Activated naive CD4-positive, alpha-beta T cell treated with anti-CD3 and anti-CD28 coated beads, Interleukin-2, amount 10 ng/mL, durations not matched to agents 7 days and 5 days (primary cell): Measurements from ENCODE around the gene MRAS.
"Not testable (repeated sequence)": the region's sequence is repeated elsewhere in the genome, so short reads cannot be mapped to it uniquely, and the experiment has no call there.

ENCODE experiments used
- CTCF ChIA-PET: fragments of 350-600 bp; sonication (Branson Sonifier 250); formaldehyde crosslinking; loops from one replicate; lab custom pipeline; 2021; ENCODE audit warnings: antibody characterized with exemption; lab: Charles Lee
- DNase-seq: peaks from one replicate; pipeline ENCODE4 v3.0.0-alpha.2; 2020
- H3K27ac Mint-ChIP-seq: one replicate; pipeline ENCODE4 v1.8.0; 2021; ENCODE audit warnings: mild to moderate bottlenecking, moderate library complexity, mixed read lengths
- H3K27me3 Mint-ChIP-seq: one replicate; pipeline ENCODE4 v1.8.0; 2021; ENCODE audit warnings: mild to moderate bottlenecking, mixed read lengths
- H3K36me3 Mint-ChIP-seq: one replicate; pipeline ENCODE4 v1.8.0; 2021; ENCODE audit warnings: mixed read lengths
- H3K4me1 Mint-ChIP-seq: one replicate; pipeline ENCODE4 v1.8.0; 2021; ENCODE audit warnings: mixed read lengths
- H3K4me3 Mint-ChIP-seq: one replicate; pipeline ENCODE4 v1.8.0; 2021; ENCODE audit warnings: mild to moderate bottlenecking, moderate library complexity, mixed read lengths
- H3K9me3 Mint-ChIP-seq: one replicate; pipeline ENCODE4 v1.8.0; 2021; ENCODE audit warnings: mixed read lengths

MRAS gene

GRCh38 chr3:138366006-138366759 lies 17.8 kb downstream of the MRAS start:
- Mint-ChIP-seq H3K27me3 (peaks cover 16% of the 10 kb centered on the region), H3K4me1 (no peaks in the 10 kb centered on the region), H3K4me3 (no peak overlapping the region), H3K36me3 (no peaks in the 10 kb centered on the region), H3K27ac (no peak overlapping the region), H3K9me3 (no peaks in the 10 kb centered on the region)
- DNase-seq = no peak
- CTCF ChIA-PET = no interaction called here

- Mint-ChIP-seq H3K36me3 (no peaks in the 10 kb centered on the region), H3K9me3 (no peaks in the 10 kb centered on the region), H3K4me1 (no peaks in the 10 kb centered on the region), H3K27me3 (peaks cover 27% of the 10 kb centered on the region), H3K4me3 (no peak overlapping the region), H3K27ac (no peak overlapping the region)
- no peak for DNase-seq
- CTCF ChIA-PET = no interaction called here
Measured at GRCh38 chr3:138367326-138367850, 19.0 kb downstream of the MRAS start.

- no peak for DNase-seq
- Mint-ChIP-seq H3K4me1 (no peaks in the 10 kb centered on the region), H3K27ac (no peak overlapping the region), H3K4me3 (no peak overlapping the region), H3K36me3 (no peaks in the 10 kb centered on the region), H3K27me3 (peaks cover 31% of the 10 kb centered on the region), H3K9me3 (no peaks in the 10 kb centered on the region)
- CTCF ChIA-PET = no interaction called here
Measured at GRCh38 chr3:138367911-138368310, 19.5 kb downstream of the MRAS start.

GRCh38 chr3:138369151-138369900 lies 20.9 kb downstream of the MRAS start:
- H3K4me3 Mint-ChIP-seq = no peak overlapping the region
- no peaks in the 10 kb centered on the region for H3K9me3 Mint-ChIP-seq
- H3K4me1 Mint-ChIP-seq = no peaks in the 10 kb centered on the region
- no peaks in the 10 kb centered on the region for H3K36me3 Mint-ChIP-seq
- no peak overlapping the region for H3K27ac Mint-ChIP-seq
- no peak for DNase-seq
- CTCF ChIA-PET = no interaction called here
- peaks cover 33% of the 10 kb centered on the region for H3K27me3 Mint-ChIP-seq

- no peaks in the 10 kb centered on the region for H3K9me3 Mint-ChIP-seq
- H3K36me3 Mint-ChIP-seq = no peaks in the 10 kb centered on the region
Measured at GRCh38 chr3:138370321-138370720, 21.9 kb downstream of the MRAS start.

GRCh38 chr3:138371070-138371965 lies 22.9 kb downstream of the MRAS start:
- peaks cover 33% of the 10 kb centered on the region for H3K27me3 Mint-ChIP-seq
- H3K27ac Mint-ChIP-seq = no peak overlapping the region
- H3K36me3 Mint-ChIP-seq = no peaks in the 10 kb centered on the region
- no peak for DNase-seq
- CTCF ChIA-PET = interaction anchor here (1.2 kb wide), 2 partner anchors 40 to 46 kb away, joined by 3 read pairs; no protein-coding TSS in a partner anchor
- no peak overlapping the region for H3K4me3 Mint-ChIP-seq
- no peaks in the 10 kb centered on the region for H3K4me1 Mint-ChIP-seq
- no peaks in the 10 kb centered on the region for H3K9me3 Mint-ChIP-seq

More at GRCh38 chr3:138370321-138370720, 21.9 kb downstream of the MRAS start:
- Mint-ChIP-seq H3K27me3 (peaks cover 33% of the 10 kb centered on the region), H3K4me1 (no peaks in the 10 kb centered on the region), H3K4me3 (no peak overlapping the region), H3K27ac (no peak overlapping the region)
- DNase-seq = no peak
- CTCF ChIA-PET = interaction anchor here (1.2 kb wide), 1 partner anchor 47 kb away, joined by 3 read pairs; no protein-coding TSS in a partner anchor

- no peaks in the 10 kb centered on the region for H3K36me3 Mint-ChIP-seq
- H3K4me1 Mint-ChIP-seq = no peaks in the 10 kb centered on the region
- H3K27me3 Mint-ChIP-seq = peaks cover 36% of the 10 kb centered on the region
- no peak overlapping the region for H3K4me3 Mint-ChIP-seq
- no peaks in the 10 kb centered on the region for H3K9me3 Mint-ChIP-seq
- H3K27ac Mint-ChIP-seq = no peak overlapping the region
- CTCF ChIA-PET = interaction anchor here (1.5 kb wide), 1 partner anchor 40 kb away, joined by 3 read pairs; no protein-coding TSS in a partner anchor
- no peak for DNase-seq
Measured at GRCh38 chr3:138373087-138373735, 24.8 kb downstream of the MRAS start.

- Mint-ChIP-seq H3K36me3 (no peaks in the 10 kb centered on the region), H3K27me3 (peaks cover 36% of the 10 kb centered on the region), H3K27ac (no peak overlapping the region)
Measured at GRCh38 chr3:138373736-138374094, 25.3 kb downstream of the MRAS start.

GRCh38 chr3:138374573-138375134 lies 26.3 kb downstream of the MRAS start:
- no peak for DNase-seq
- Mint-ChIP-seq H3K36me3 (no peaks in the 10 kb centered on the region), H3K27me3 (peaks cover 28% of the 10 kb centered on the region), H3K9me3 (no peaks in the 10 kb centered on the region), H3K4me3 (no peak overlapping the region), H3K27ac (no peak overlapping the region), H3K4me1 (no peaks in the 10 kb centered on the region)
- CTCF ChIA-PET = no interaction called here

More at GRCh38 chr3:138373736-138374094, 25.3 kb downstream of the MRAS start:
- CTCF ChIA-PET = interaction anchor here (1.5 kb wide), 1 partner anchor 40 kb away, joined by 3 read pairs; no protein-coding TSS in a partner anchor
- no peaks in the 10 kb centered on the region for H3K4me1 Mint-ChIP-seq
- no peak for DNase-seq
- no peak overlapping the region for H3K4me3 Mint-ChIP-seq
- H3K9me3 Mint-ChIP-seq = no peaks in the 10 kb centered on the region

GRCh38 chr3:138375447-138375846 lies 27.1 kb downstream of the MRAS start:
- Mint-ChIP-seq H3K4me1 (no peaks in the 10 kb centered on the region), H3K27me3 (peaks cover 22% of the 10 kb centered on the region), H3K4me3 (no peak overlapping the region), H3K9me3 (no peaks in the 10 kb centered on the region), H3K27ac (no peak overlapping the region), H3K36me3 (no peaks in the 10 kb centered on the region)
- CTCF ChIA-PET = interaction anchor here (1.8 kb wide), 1 partner anchor 42 kb away, joined by 5 read pairs; no protein-coding TSS in a partner anchor
- DNase-seq = no peak

GRCh38 chr3:138376663-138377062 lies 28.3 kb downstream of the MRAS start:
- H3K36me3 Mint-ChIP-seq = no peaks in the 10 kb centered on the region
- no peak for DNase-seq
- no peak overlapping the region for H3K4me3 Mint-ChIP-seq
- H3K27me3 Mint-ChIP-seq = peaks cover 20% of the 10 kb centered on the region
- CTCF ChIA-PET = interaction anchor here (1.8 kb wide), 1 partner anchor 41 kb away, joined by 5 read pairs; no protein-coding TSS in a partner anchor
- no peaks in the 10 kb centered on the region for H3K9me3 Mint-ChIP-seq
- H3K27ac Mint-ChIP-seq = no peak overlapping the region
- no peaks in the 10 kb centered on the region for H3K4me1 Mint-ChIP-seq

- CTCF ChIA-PET = interaction anchor here (1.8 kb wide), 1 partner anchor 40 kb away, joined by 5 read pairs; no protein-coding TSS in a partner anchor
- H3K27me3 Mint-ChIP-seq = peaks cover 15% of the 10 kb centered on the region
- H3K9me3 Mint-ChIP-seq, H3K4me3 Mint-ChIP-seq, DNase-seq, H3K27ac Mint-ChIP-seq, H3K36me3 Mint-ChIP-seq, H3K4me1 Mint-ChIP-seq: not testable (repeated sequence)
Measured at GRCh38 chr3:138377212-138377611, 28.8 kb downstream of the MRAS start.

GRCh38 chr3:138377804-138378203 lies 29.4 kb downstream of the MRAS start:
- Mint-ChIP-seq H3K4me3 (no peak overlapping the region), H3K27me3 (peaks cover 12% of the 10 kb centered on the region), H3K4me1 (no peaks in the 10 kb centered on the region), H3K36me3 (no peaks in the 10 kb centered on the region), H3K9me3 (no peaks in the 10 kb centered on the region), H3K27ac (no peak overlapping the region)
- CTCF ChIA-PET = no interaction called here
- DNase-seq = no peak
